Cerebellar cortex (tissue), 1 donor: ENCODE data around the gene COL23A1.

Source experiments
- DNase-seq: peaks from one replicate; pipeline ENCODE4 v3.0.0-alpha.2; 2015; ENCODE audit warnings: low spot score

The COL23A1 gene

DNA sequence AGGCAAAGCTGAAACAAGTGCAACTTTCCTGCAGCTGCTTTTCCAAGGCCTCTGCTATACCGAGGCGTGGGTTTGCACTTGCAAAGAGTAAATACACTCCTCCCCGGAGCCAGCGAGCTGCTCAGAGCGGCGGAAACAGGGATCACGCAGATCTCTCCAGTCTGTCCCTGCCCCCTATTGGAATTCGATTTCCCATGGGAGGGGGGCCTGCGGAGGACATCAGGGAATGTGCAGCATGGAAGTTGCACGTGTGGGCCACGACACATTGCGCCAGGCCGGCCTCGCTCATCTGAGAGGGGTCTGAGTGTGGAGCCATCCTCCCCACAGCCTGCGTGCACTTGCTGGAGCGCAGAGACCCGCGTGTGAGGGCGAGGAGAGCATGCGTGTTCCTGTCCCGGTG lies 253.3 kb downstream of the COL23A1 start:
- no peak for DNase-seq

DNA sequence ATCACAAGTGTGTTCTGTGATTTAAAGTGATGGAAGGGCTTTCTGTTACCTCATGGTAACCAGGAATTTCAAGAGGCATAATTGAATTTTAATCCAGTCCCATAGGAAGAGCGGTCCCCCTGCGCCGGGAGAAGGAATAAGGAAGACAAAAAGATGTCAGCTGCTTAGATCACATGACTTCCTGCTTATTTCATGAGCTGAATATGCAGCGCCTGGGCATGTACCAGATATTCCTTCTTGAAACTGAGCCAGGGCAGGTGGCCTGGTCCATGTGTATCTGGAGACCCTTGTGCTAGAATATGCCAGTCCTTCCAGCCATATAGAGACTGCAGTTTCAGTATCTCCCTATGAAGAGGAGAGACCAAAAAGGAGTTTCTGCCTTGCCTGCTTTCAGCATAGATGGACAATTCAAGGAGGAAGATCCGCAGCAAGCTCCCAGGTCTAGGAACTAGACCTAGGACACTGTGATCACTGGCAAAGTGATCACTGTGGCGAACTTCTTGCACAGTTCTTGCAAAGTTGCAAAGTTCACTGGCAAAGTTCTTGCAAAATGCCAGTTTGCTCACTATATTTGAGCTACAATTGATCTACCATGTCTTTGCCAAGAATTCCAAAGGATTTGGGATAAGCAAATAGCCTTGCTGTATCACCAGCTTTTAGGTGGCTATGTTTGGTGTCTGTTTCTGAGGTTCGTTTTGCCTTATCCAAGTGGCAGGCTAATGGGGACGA lies 254.7 kb downstream of the COL23A1 start:
- no peak for DNase-seq

DNA sequence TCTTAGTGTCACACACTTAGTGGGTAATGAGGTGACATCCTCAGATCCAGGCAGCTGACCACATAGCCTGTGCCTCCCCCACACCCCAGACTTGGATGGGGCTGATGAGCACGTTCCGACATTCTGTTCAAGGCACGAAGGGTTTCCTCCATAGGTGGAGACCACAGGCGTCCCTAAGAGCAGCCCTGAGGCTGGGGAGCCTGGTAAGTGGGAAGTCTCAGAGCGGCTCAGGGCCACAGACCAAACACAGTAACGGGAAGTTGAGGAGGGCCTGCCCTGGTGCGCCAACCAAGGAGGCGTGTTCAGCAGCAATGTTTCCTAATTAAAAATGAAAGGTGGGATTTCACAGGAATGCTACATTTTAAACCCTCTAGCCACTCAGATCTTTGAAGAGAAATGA lies 255.3 kb downstream of the COL23A1 start:
- no peak for DNase-seq

DNA sequence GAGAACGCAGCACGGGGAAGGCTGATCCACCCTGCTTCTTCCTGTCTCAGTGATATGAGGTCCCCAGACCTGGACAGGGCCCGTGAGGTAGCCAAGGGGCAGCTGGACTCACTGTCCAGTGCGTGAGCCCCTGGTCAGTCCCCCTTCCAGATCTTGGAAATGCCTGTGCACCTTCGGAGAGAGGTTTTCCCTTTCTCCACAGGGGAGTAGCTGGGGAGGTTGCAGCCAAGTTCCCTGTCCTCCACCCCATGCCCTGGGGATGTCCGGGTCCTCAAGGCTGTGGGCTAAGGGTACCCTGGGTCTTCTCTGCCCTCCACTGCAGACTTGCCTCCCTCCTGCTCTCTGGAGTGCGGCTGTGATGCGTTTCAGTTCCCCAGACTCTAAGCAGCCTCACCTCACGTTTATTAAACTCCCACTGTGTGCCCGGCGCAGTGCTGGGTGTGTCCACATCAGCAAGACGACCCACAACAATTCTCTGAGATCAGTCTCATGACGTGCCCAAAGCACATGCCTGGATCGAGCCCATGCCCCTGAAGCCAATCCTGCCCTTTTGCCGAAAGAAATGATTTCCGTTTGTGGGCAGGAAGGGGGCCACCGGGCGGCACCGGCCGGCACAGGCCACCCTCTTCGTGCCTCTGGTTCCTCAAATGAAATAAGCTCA lies 256.2 kb downstream of the COL23A1 start:
- no peak for DNase-seq

DNA sequence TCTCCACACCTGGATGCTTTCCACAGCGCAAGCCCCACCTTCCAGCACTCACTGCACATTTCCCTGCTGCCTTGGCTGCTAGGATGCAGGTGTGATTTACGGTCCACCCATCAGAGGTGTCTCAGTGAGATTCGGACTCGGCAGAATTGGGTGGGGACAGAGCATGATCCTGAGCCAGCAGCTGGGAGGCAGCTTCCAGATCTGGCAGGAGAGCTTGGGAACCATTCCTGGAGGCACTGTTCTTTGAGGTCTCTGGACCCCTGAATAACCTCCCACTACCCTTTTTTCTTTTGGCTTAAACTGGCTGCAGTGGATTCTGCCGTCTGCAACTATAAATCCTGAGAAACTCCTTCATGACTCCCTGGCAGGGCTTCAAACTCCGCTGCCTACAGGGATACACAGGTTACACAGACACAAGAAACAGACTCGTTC lies 258.0 kb downstream of the COL23A1 start:
- no peak for DNase-seq

- peak; percentile 40 for DNase-seq
Observed at GRCh38 chr5:178331491-178331996, 258.6 kb downstream of the COL23A1 start.

DNA sequence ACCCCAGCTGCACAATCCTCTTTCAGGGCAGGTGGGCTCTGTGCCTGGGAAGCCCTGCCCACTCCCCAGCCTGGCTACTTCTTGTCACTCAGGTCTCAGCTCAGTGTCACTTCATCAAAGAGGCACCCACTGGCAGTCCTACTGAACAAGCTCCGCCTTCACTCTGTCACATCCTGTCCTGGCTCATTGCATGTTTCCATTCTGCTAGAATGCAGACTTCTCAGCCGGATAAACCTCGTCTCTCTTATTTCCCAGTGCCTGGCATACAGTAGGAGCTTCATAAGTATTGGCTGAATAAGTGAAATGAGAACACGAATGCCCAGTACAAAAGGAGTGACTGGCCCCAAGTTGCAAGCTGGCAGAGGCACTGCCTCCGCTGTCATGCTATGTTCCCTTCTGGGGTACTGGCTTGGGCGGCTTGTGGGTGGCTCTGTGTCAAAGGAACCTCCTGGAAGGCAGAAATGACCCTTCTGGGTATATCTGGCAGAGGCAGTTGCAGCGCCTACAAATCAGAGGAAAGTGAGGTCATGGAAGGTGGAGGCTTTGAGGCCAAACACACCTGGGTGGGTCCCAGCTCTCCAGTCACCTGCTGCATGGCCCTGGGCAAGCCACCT lies 259.3 kb downstream of the COL23A1 start:
- DNase-seq = peak; percentile 31

DNA sequence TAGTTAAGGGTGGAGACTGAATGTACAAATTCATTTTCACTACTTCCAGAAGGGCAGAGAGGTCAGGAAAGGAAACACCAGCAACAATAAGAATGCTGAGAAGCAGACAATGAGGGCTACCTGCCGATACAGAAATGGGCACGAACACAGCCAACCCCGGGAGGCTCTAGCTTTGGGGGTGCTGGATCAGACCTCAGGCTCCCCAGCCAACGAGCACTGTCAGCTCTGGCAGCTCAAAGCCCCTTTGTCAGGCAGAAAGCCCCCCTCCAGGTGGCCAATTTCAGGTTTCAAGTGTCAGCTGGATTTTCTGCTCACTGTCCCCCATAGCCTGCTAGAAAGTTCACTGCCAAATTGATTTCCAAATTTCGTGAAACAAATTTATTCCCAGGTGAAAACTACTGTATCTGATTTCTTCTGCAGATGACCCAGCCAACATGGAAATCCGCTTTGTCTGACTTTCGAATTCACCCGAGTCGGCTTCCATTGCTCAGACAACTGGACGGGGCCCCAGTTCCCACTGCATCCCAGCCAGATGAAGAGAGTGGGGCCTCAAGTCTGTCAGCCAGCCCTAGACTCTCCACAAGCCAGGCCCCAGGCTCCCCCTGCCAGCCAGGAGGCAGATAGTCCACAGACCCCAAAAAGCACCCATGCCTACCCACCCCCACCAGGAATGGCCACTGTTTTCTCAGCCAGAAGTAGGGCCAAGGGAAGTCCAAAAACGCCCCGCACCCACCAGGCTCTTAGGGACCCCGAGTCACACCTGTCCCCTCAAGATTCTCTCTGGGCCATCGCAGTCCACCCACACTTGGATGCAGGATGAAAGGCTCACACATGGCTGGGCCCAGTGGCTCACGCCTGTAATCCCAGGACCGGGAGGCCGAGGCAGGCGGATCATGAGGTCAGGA lies 261.1 kb downstream of the COL23A1 start:
- DNase-seq = no peak

DNA sequence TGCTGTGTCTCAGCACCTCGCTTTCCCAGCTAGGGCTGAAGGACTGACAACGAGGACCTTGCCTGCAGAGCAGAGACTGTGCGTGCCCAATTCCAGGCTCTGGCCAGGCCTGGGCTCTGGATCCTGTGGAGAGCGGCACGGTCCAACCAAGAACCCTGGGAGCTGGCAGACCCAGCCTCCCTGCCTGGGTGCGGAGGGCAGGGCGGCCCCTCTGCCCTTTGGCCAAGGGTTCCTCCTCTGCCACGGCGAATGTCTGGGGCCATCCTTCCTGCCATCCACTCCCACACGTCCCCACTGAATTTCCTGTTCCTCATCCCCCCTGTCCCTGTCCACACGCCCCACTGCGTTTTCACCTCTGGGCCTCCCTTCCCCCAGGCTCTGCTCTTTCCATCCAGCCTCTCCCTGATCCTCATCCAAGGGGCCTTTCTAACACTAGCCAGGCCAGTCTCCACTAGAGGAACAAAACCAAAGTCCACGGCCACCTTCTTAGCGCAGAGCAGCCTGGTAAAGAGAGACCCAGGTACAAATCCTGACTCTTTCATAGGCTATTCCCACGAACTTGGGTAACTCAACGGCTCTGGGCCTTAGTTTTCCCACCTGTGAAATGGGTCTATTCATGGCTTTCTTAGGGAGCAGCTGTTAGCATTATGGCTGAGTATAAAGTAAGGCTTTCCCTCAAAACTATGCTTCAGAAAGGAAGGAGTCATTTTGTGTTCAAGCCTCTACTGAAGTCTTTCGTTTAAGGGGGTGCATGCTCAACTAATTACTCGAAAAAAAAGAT lies 262.1 kb downstream of the COL23A1 start:
- DNase-seq = no peak

- no peak for DNase-seq
Observed at GRCh38 chr5:178327446-178327845, 262.7 kb downstream of the COL23A1 start.

DNA sequence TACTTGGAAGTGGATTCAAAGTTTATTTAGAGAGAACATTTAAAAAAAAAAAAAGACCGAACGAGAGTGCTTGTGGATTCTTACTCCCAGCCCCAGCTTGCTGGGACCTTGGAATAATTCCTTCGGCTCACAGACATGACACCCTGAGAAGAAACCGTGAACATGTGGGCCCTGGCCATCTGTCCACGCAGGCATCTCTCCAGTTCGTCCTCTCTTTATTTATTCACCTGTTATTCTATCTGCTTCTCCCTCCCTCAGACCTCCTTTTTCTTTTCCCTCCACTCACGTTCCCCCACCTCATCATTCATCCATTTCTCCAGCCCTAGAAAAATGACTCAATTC lies 263.8 kb downstream of the COL23A1 start:
- peak; percentile 80 for DNase-seq

DNA sequence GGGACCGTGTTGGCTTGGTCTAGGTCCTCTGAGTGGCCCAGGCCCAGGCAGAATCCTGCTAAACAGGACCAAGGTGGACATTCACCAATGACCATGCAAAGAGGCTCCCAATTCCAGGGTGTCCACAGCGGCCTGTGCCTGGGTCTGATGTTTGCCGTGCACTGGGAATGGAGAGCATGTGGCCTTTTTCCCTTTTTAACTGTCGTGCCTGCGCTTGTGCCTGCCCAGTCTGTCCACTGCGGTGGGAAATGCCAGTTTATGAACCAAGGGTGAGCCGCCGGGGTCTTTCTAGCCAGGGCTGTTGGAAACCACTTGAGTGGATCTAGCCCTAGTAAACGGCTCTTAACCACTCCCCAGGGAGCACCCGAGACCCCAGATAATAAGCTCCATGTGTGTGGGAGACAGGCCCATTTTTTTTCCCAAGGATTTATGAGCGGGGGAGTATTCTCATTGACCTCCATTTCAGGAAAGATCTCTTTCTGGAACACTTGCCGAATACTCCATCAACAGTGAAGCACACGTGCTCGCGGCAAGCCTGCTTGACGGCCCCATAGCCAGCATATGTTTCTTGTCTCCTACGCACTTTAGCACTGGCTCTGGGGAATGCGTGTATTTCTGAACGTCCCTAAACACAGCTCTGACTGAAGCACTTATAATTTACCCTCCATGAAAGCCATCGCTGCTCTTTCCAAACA lies 264.4 kb downstream of the COL23A1 start:
- no peak for DNase-seq

- no peak for DNase-seq
Observed at GRCh38 chr5:178325311-178325678, 264.9 kb downstream of the COL23A1 start.

DNA sequence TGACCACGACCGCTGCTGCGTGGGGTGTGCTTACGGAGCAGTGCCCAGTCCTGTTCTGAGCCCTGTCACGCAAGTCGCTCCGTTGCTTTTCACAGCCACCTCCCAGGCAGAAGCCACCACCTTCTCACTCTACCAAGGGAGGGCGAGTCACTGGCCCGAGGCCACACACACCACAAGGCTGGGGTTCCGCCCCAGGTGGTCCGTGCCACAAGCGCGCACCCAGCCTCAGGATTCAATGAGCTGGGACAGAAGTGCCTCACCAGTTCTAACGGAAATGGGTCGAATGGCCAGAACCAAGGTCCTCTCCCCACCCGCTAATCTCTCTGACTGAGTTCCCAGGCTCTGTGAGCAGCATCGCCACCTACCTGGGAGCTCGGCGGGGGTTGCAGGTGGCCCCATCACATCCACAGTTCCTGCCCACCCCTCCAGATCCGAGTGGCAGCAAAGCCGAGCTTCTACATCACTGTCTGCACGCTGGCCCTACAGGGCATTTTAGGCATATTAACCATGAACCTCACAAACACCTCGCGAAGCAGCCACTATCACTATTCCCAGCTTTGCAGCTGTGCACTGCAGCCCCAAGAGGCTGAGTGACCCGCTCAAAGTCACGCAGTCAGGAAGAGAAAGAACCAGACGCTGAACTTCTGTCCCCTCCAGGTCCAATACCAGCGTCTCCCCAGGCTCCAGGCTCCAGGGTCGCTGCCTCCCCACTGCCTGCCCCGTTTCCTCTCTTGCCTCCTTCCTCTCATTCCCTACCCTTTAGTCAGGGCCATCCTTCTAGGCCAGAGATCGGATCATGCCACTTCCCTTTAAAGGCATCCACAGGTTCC lies 265.5 kb downstream of the COL23A1 start:
- no peak for DNase-seq

DNA sequence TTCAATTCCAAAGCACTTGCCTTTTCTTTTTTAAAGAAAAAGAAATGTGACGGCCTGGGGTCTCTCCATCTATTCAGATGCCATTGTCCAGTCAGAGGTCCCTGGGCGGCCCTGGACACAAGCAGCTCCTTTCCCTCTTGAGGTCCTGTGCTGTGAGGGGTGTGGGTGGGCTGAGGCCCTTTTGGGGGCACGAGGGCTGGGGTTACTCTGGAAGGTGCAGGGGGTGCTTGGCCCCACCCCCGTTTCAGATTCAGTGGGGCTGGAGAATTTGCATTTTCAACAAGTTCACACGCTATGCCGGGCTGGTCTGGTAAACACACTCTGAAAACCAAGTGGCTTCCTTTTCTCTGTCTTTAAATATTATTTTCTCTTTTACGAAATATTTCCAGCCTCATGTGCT lies 266.2 kb downstream of the COL23A1 start:
- DNase-seq = no peak

- no peak for DNase-seq
Observed at GRCh38 chr5:178323541-178323865, 266.7 kb downstream of the COL23A1 start.

GRCh38 chr5:178322736-178323540 lies 267.3 kb downstream of the COL23A1 start:
- no peak for DNase-seq

GRCh38 chr5:178320281-178320855 lies 269.8 kb downstream of the COL23A1 start:
- DNase-seq = no peak

DNA sequence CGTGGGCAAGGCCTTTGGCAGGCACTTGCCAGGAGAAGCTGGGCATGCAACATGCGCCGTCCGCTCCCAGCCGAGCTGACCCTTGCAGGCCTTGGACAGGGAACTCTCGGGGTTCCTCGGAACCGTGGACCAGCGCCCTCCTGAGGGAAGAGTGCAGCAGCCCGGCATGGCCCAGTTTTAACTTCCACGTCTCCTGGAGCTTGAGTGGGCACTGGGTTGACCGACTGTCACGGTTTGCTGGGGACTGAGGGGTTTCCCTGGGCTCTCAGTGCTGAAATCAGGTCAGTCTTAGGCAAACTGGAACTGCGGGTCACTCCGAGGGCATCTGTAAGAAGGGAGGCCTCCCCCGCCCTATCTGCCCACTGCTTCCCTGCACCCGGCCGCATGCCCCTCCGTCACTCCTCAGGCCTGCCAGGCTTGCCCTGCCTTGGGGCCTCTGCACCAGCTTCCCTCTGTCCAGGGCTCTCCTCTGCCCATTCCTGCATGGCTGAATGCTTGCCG lies 270.6 kb downstream of the COL23A1 start:
- no peak for DNase-seq
